Epidermal melanocyte (primary cell): ENCODE measurements around the gene HMG20B.

Experiments
- DNase-seq: peaks from one replicate; pipeline ENCODE4 v3.0.0; 2011; ENCODE audit warnings: low spot score; ENCODE audit not compliant: insufficient read length

Gene HMG20B

DNA sequence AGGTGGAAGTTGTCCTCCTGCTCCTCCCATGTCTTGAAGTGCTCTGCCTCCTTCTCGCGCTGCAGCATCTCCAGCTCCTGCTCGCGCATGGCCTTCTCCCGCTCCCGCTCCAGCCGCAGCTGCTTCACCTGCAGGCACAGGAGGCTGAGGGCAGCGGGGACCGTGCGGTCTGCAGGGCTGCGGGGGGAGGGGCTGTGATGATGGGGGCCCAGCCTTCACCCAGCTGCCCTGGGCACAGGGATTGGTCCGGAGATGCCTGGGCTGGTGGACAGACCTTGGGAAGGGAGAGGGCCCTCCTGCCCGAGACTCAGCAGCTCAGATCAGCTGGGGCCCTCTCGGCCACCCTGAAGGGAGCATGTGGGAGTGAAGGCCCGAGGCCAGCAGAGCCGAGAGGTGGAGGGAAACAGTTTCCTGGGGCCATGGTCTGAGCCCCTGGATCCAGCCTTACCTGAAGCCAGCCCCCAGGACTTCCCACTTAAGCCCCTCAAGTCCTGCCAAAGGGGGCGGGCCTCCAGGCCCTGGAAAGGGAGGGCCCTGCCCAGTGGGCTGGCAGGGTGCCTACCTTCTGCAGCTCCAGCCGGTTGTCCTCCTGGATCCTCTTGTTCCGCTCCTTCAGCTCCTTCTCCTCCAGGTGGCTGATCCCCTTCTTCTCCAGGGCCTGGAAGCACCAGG, 47.5 kb downstream of the HMG20B start:
- no peak for DNase-seq

- no peak for DNase-seq
These were observed 48.2 kb downstream of the HMG20B start for GRCh38 chr19:3620817-3621547.

- DNase-seq, result no peak
These were observed 48.9 kb downstream of the HMG20B start for GRCh38 chr19:3621689-3622088.

DNA sequence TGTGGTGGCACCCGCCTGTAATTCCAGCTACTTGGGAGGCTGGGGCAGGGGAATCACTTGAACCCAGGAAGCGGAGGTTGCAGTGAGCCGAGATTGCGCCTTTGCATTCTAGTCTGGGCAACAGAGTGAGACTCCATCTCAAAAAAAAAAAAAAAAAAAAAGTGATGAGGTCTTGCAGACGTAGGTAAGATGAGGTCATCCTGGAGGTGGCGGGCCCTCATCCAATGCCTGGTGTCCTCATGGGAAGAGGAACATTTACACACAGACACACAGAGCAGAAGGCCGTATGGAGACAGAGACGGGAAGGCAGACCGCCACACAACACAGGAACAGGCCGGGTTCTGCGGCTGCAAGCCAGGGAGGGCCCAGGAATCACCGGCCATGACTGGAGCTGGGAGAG, 49.5 kb downstream of the HMG20B start:
- DNase-seq, result no peak

DNA sequence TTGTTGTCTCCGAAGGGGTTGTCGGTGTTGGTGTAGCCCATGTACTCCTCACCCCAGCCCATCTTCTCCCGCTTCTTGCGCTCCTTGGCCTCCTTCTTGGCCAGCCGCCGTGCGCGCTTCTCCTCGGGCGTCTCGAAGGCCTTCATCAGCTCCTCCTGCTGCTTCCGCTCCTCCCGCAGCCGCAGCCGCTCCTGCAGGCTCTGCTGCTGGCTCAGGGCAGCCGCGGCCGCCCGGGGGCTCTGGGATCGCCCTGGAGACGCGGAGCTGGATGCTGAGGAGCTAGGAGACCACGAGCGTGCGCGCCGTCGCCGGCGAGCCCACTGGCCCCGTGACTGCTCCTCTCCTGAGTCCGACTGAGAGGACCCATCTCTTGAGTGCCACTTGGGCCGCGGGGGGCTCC, 51.0 kb downstream of the HMG20B start:
- DNase-seq, result no peak

- DNase-seq, result no peak
These were observed 53.3 kb downstream of the HMG20B start for GRCh38 chr19:3625996-3626472.

GRCh38 chr19:3626473-3627350, 54.0 kb downstream of the HMG20B start, which contains the start of gene CACTIN:
TSS of gene CACTIN (minus strand) at chr19:3626790. CDS start at chr19:3626762, 28 bp downstream.
- peak; percentile 100 for DNase-seq

GRCh38 chr19:3627351-3627723, 54.6 kb downstream of the HMG20B start:
- no peak for DNase-seq
